PC-9 (cell line): ENCODE results near the gene PTS.

Source experiments
- EZH2 ChIP-seq: fragments of 200-600 bp; sonication (generic); IDR thresholded peaks from 2 replicates; pipeline ENCODE4 v1.8.0; 2017; ENCODE audit warnings: antibody characterized with exemption, low read depth
- TF ChIP-seq, protein P1 (sequence below): fragments of 200-600 bp; sonication (generic); conservative IDR thresholded peaks from 2 replicates; pipeline ENCODE4 v1.6.1; 2017; ENCODE audit warnings: mixed run types, antibody characterized with exemption, mild to moderate bottlenecking, moderate library complexity

- TF ChIP-seq, protein P1, sequence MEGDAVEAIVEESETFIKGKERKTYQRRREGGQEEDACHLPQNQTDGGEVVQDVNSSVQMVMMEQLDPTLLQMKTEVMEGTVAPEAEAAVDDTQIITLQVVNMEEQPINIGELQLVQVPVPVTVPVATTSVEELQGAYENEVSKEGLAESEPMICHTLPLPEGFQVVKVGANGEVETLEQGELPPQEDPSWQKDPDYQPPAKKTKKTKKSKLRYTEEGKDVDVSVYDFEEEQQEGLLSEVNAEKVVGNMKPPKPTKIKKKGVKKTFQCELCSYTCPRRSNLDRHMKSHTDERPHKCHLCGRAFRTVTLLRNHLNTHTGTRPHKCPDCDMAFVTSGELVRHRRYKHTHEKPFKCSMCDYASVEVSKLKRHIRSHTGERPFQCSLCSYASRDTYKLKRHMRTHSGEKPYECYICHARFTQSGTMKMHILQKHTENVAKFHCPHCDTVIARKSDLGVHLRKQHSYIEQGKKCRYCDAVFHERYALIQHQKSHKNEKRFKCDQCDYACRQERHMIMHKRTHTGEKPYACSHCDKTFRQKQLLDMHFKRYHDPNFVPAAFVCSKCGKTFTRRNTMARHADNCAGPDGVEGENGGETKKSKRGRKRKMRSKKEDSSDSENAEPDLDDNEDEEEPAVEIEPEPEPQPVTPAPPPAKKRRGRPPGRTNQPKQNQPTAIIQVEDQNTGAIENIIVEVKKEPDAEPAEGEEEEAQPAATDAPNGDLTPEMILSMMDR, result no peak
- no peak for TF ChIP-seq EZH2
These were observed 5.7 kb downstream of the PTS start for GRCh38 chr11:112231952-112232351.
